ENCODE measurements around the gene CTDNEP1. TPM values are rescaled to one million over a fixed set of nuclear protein-coding genes. Genes with fewer than 3 reads are reported as not detected.

Gene CTDNEP1
- polyA plus RNA-seq, 2 of the 4 experiments (the other 2 are of a cell fraction): 145 to 161 TPM

GRCh38 chr17:7280519-7281073, 29.1 kb upstream of the CTDNEP1 start (continued):
- peak; percentile 98 for TF ChIP-seq SMC3 (IDR thresholded peaks at IDR 0.05)
- TF ChIP-seq, protein P1, sequence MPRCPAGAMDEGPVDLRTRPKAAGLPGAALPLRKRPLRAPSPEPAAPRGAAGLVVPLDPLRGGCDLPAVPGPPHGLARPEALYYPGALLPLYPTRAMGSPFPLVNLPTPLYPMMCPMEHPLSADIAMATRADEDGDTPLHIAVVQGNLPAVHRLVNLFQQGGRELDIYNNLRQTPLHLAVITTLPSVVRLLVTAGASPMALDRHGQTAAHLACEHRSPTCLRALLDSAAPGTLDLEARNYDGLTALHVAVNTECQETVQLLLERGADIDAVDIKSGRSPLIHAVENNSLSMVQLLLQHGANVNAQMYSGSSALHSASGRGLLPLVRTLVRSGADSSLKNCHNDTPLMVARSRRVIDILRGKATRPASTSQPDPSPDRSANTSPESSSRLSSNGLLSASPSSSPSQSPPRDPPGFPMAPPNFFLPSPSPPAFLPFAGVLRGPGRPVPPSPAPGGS (IDR thresholded peaks at IDR 0.05): no peak
- TF ChIP-seq PHF8 (IDR thresholded peaks at IDR 0.05; ENCODE audit: borderline replicate concordance, low read depth): no peak
- TF ChIP-seq SREBF2 (IDR thresholded peaks at IDR 0.05): no peak
- TF ChIP-seq TP53 (CRISPR knock-in tag; IDR thresholded peaks at IDR 0.05): no peak
- no peak for TF ChIP-seq ZNF302 (CRISPR knock-in tag; IDR thresholded peaks at IDR 0.05)
- no peak for TF ChIP-seq EHMT2 (IDR thresholded peaks at IDR 0.05; ENCODE audit: low read depth)
- TF ChIP-seq TFCP2L1 (CRISPR knock-in tag; IDR thresholded peaks at IDR 0.05): no peak
- TF ChIP-seq MAFK (IDR thresholded peaks at IDR 0.05; ENCODE audit: partially characterized antibody): no peak

- FAIRE-seq (no peak), DNase-seq (ENCODE audit: low read depth in 1 of 2, low spot score in 1 of 2) (no peak), ATAC-seq (no peak)
- no peak for TF ChIP-seq NR3C1 (IDR thresholded peaks at IDR 0.05)
- TF ChIP-seq TFCP2L1 (CRISPR knock-in tag; IDR thresholded peaks at IDR 0.05): no peak
- no peak for TF ChIP-seq ZC3H11A (IDR thresholded peaks at IDR 0.05)
- TF ChIP-seq POLR2A (IDR thresholded peaks at IDR 0.05; ENCODE audit: low read length): no peak
- no peak for TF ChIP-seq MYC (IDR thresholded peaks at IDR 0.05; ENCODE audit: borderline replicate concordance, low read length)
- TF ChIP-seq HOXA7 (CRISPR knock-in tag; IDR thresholded peaks at IDR 0.05): no peak
- TF ChIP-seq, protein P1 (IDR thresholded peaks at IDR 0.05): no peak
- TF ChIP-seq KDM5A (IDR thresholded peaks at IDR 0.05): no peak
- no peak for TF ChIP-seq PHF8 (IDR thresholded peaks at IDR 0.05; ENCODE audit: borderline replicate concordance, low read depth)
- TF ChIP-seq NFE2L2 (conservative IDR thresholded peaks at IDR 0.05; ENCODE audit: low read length): no peak
- TF ChIP-seq EP300 (IDR thresholded peaks at IDR 0.05): no peak
- ChIA-PET POLR2A (interaction anchor here (1.0 kb wide), 1 partner anchor 17 kb away, joined by 3 read pairs; no protein-coding TSS in a partner anchor), CTCF (interaction anchor here (0.7 to 13.5 kb wide), 15 partner anchors 12 to 281 kb away, joined by 3 to 446 read pairs (median 10); partner anchors contain the start of genes GABARAP, NEURL4 and TMEM256)
- Histone ChIP-seq H3K4me1 (peaks cover 11% of the 10 kb centered on the region), H3K4me3 (no peak overlapping the region), H3K9me3 (no peaks in the 10 kb centered on the region), H3K27ac (no peak overlapping the region), H3K4me2 (no peak overlapping the region)
- 62% methylated on average over 8 of the region's 8 CpGs for WGBS (ENCODE audit: missing lambda C conversion rate)
These were observed 27.9 kb upstream of the CTDNEP1 start for GRCh38 chr17:7279448-7279847.

DNA sequence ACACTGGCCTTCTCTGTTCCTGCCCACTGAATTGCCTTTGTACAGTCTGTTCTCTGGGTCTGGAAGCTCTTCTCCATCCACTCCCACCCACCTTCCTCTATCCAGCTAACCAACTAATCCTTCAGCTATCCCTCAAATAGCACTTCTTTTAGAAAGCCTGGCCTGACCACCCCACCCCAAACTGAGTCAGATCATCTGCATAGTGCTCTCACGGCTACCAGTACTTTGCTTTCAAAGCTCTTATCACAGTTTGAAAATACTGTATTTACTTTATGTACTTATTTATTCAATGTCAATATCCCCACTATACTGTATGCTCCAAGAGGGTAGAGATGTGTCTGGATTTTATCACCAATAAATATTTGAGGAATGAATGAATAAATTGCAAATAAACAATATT, 15.2 kb upstream of the CTDNEP1 start:
- POLR2A ChIA-PET: no interaction called here
- FAIRE-seq: no peak

More for the DNA sequence above, 15.2 kb upstream of the CTDNEP1 start:
- Histone ChIP-seq H3K4me1 (peaks cover 46% of the 10 kb centered on the region), H3K27ac (peak overlapping the region; percentile 43 to 83; a peak in 2 of 6 replicates), H3K4me3 (no peak overlapping the region), H3K4me2 (peak overlapping the region; percentile 36; the same call in 2 of the 3 replicates), H3K9me3 (no peaks in the 10 kb centered on the region)
- CTCF ChIA-PET: interaction anchor here (0.7 to 4.6 kb wide), 9 partner anchors 10 to 376 kb away, joined by 3 to 52 read pairs (median 6); partner anchors contain the start of gene SLC2A4
- ATAC-seq (peak; percentile 40 to 62; a peak in 3 of 6 replicates), DNase-seq (ENCODE audit: low read depth in 1 of 2, low spot score in 1 of 2) (peak in 1 of 2 experiments; percentile 71)
- WGBS (ENCODE audit: missing lambda C conversion rate): 0% methylated on average over 1 of the region's 1 CpG
- TF ChIP-seq ZFP36 (IDR thresholded peaks at IDR 0.05; ENCODE audit: borderline replicate concordance, partially characterized antibody): peak; percentile 25
- no peak for TF ChIP-seq MAFK (IDR thresholded peaks at IDR 0.05; ENCODE audit: partially characterized antibody)
- no peak for TF ChIP-seq HOXB13 (CRISPR knock-in tag; IDR thresholded peaks at IDR 0.05; ENCODE audit: low read depth)
- TF ChIP-seq HEYL (CRISPR knock-in tag; IDR thresholded peaks at IDR 0.05): no peak
- TF ChIP-seq CEBPB (IDR thresholded peaks at IDR 0.05): no peak
- no peak for TF ChIP-seq MAZ (IDR thresholded peaks at IDR 0.05; ENCODE audit: borderline replicate concordance, low read depth, low read length)
- no peak for TF ChIP-seq FOSL2 (IDR thresholded peaks at IDR 0.05)
- TF ChIP-seq FOSL2 (CRISPR knock-in tag; IDR thresholded peaks at IDR 0.05): peak; percentile 31; the same call in 1 of the 2 replicates
- no peak for TF ChIP-seq KDM1A (IDR thresholded peaks at IDR 0.05; ENCODE audit: low read depth)
- no peak for TF ChIP-seq KDM5A (IDR thresholded peaks at IDR 0.05)
- TF ChIP-seq POLR2AphosphoS2 (conservative IDR thresholded peaks at IDR 0.05; ENCODE audit: low read length): no peak
- TF ChIP-seq GATA3 (IDR thresholded peaks at IDR 0.05; ENCODE audit: borderline replicate concordance): peak; percentile 65; the same call in 1 of the 2 replicates
